Sigmoid colon (tissue), 7 donors: ENCODE measurements around the gene P3H2. TPM values are rescaled to one million over a fixed set of nuclear protein-coding genes. Genes with fewer than 3 reads are reported as not detected.
A peak's percentile ranks its signal among the peaks of the same experiment; 100 is the strongest.

Experiments
- DNase-seq: peaks from one replicate; pipeline ENCODE4 v3.0.0-alpha.2; 2019
- H3K27ac ChIP-seq, 4 donors: fragments of 200-600 bp; sonication (generic); one replicate each; pipeline ENCODE4 v1.5.1; 2016 to 2019; ENCODE audit warnings: mild to moderate bottlenecking in 1 of 4
- H3K27me3 ChIP-seq, 3 donors: fragments of 200-600 bp; sonication (generic); one replicate each; pipeline ENCODE4 v1.5.1; 2019; ENCODE audit warnings: mild to moderate bottlenecking in 1 of 3
- H3K36me3 ChIP-seq, 4 donors: fragments of 200-600 bp; sonication (generic); one replicate each; pipeline ENCODE4 v1.5.1; 2016 to 2019
- H3K4me1 ChIP-seq, 4 donors: fragments of 200-600 bp; sonication (generic); one replicate each; pipeline ENCODE4 v1.5.1; 2017 to 2019
- H3K4me3 ChIP-seq, 4 donors: fragments of 200-600 bp; sonication (generic); one replicate each; pipeline ENCODE4 v1.5.1; 2017 to 2019; ENCODE audit warnings: mild to moderate bottlenecking in 2 of 4, moderate library complexity in 1 of 4
- H3K9me3 ChIP-seq, 4 donors: fragments of 200-600 bp in 3 of 4; sonication (generic) in 3 of 4; one replicate each; pipeline versions ENCODE4 v1.5.1 to v1.6.1; 2013 to 2019
- CTCF ChIP-seq, 4 experiments: fragments of 450-650 bp in 3 of 4; fragments of 200-600 bp in 1 of 4; IDR thresholded peaks; one replicate each; pipeline ENCODE4 v1.5.1; 2016 to 2019; ENCODE audit warnings: antibody characterized with exemption in 4 of 4, mild to moderate bottlenecking in 3 of 4, moderate library complexity in 2 of 4
- EP300 ChIP-seq, 4 donors: sonication (generic); formaldehyde crosslinking; IDR thresholded peaks; one replicate each; pipeline ENCODE4 v1.6.1; 2017; ENCODE audit warnings: antibody characterized with exemption in 4 of 4
- POLR2A ChIP-seq, 2 donors: fragments of 450-650 bp; IDR thresholded peaks; one replicate each; pipeline ENCODE4 v1.6.1; 2016; ENCODE audit warnings: antibody characterized with exemption in 2 of 2, mild to moderate bottlenecking in 2 of 2, moderate library complexity in 2 of 2
- POLR2AphosphoS5 ChIP-seq, 4 donors: sonication (generic); formaldehyde crosslinking; IDR thresholded peaks; one replicate each; pipeline ENCODE4 v1.6.1; 2017; ENCODE audit warnings: antibody characterized with exemption in 4 of 4
- WGBS, 2 donors: extraction: QIAGEN DNeasy Blood & Tissue Kit; methylation state at CpG; one replicate each; pipeline ENCODE4 v1.1.7; 2013; 5-methylcytosine and 5-hydroxymethylcytosine counted together
- intact Hi-C: fragments of 100-400 bp; cut with DNase I; formaldehyde crosslinking; loops from one replicate; pipeline ENCODE4 v1.15.1; 2023
- polyA plus RNA-seq, 3 donors: library from polyadenylated mRNA; stranded (reverse); fragments of 200-250 nt; gene quantifications; one replicate each; pipeline ENCODE4 v1.2.3, GENCODE V29; 2013
- total RNA-seq, 4 donors: library from RNA; depleted of rRNA; stranded (reverse); fragments of >200 nt; gene quantifications; one replicate each; pipeline ENCODE4 v1.1.0, GENCODE V29; 2016
- donor health status: healthy with polysubstance abuse.
- donor health status: Bipolar disorder and iron deficiency.
- donor health status: healthy.

P3H2 gene
- total and polyA plus RNA-seq, 7 donors: 1.8 to 41.7 (median 29.6) TPM

- no peak overlapping the region for H3K4me3 ChIP-seq
- no peaks in the 10 kb centered on the region for H3K36me3 ChIP-seq
- WGBS, 2 donors: 18 to 67% methylated on average over 2 of the region's 2 CpGs
- H3K27me3 ChIP-seq: no peaks in the 10 kb centered on the region
- TF ChIP-seq EP300 (IDR thresholded peaks at IDR 0.05) (no peak), CTCF (IDR thresholded peaks at IDR 0.05) (no peak), POLR2AphosphoS5 (IDR thresholded peaks at IDR 0.05) (no peak), POLR2A (IDR thresholded peaks at IDR 0.05) (no peak)
- peaks cover 0 to 67% (median 57%) of the 10 kb centered on the region in 4 donors for H3K4me1 ChIP-seq
- intact Hi-C loops: no loop called here
- no peaks in the 10 kb centered on the region for H3K9me3 ChIP-seq
- H3K27ac ChIP-seq: peak overlapping the region in 3 of 4 donors; percentile 57 to 77 (median 76)
- DNase-seq: no peak
Measured at GRCh38 chr3:190044974-190045373, 75.7 kb downstream of the P3H2 start.

GRCh38 chr3:190044142-190044541, 76.6 kb downstream of the P3H2 start:
- intact Hi-C loops: no loop called here
- DNase-seq: no peak
- Histone ChIP-seq H3K27me3 (no peaks in the 10 kb centered on the region), H3K27ac (peak overlapping the region; percentile 29 to 77 (median 66)), H3K4me3 (no peak overlapping the region), H3K4me1 (peaks cover 0 to 58% (median 50%) of the 10 kb centered on the region in 4 donors), H3K9me3 (no peaks in the 10 kb centered on the region), H3K36me3 (no peaks in the 10 kb centered on the region)
- peak in 3 of 4 donors; percentile 47 to 59 (median 59) for TF ChIP-seq POLR2AphosphoS5 (IDR thresholded peaks at IDR 0.05)
- no peak for TF ChIP-seq POLR2A (IDR thresholded peaks at IDR 0.05)
- WGBS, 2 donors: 15 to 66% methylated on average over 4 of the region's 4 CpGs

- Histone ChIP-seq H3K27me3 (no peaks in the 10 kb centered on the region), H3K4me3 (no peak overlapping the region), H3K4me1 (peaks cover 0 to 54% (median 46%) of the 10 kb centered on the region in 4 donors), H3K9me3 (no peaks in the 10 kb centered on the region), H3K27ac (peak overlapping the region; percentile 57 to 77 (median 67)), H3K36me3 (no peaks in the 10 kb centered on the region)
- TF ChIP-seq POLR2A (IDR thresholded peaks at IDR 0.05) (no peak), CTCF (IDR thresholded peaks at IDR 0.05) (no peak), POLR2AphosphoS5 (IDR thresholded peaks at IDR 0.05) (no peak), EP300 (IDR thresholded peaks at IDR 0.05) (no peak)
- intact Hi-C loops: no loop called here
- DNase-seq: no peak
Measured at GRCh38 chr3:190043741-190044140, 77.0 kb downstream of the P3H2 start.

- Histone ChIP-seq H3K27ac (peak overlapping the region in 3 of 4 donors; percentile 57 to 77 (median 76)), H3K4me3 (no peak overlapping the region), H3K9me3 (no peaks in the 10 kb centered on the region), H3K4me1 (peaks cover 0 to 60% (median 51%) of the 10 kb centered on the region in 4 donors), H3K27me3 (no peaks in the 10 kb centered on the region), H3K36me3 (no peaks in the 10 kb centered on the region)
- TF ChIP-seq EP300 (IDR thresholded peaks at IDR 0.05): no peak
- TF ChIP-seq POLR2A (IDR thresholded peaks at IDR 0.05): no peak
- TF ChIP-seq POLR2AphosphoS5 (IDR thresholded peaks at IDR 0.05): no peak
- no peak for TF ChIP-seq CTCF (IDR thresholded peaks at IDR 0.05)
- 64 to 78% methylated on average over 2 of the region's 2 CpGs for WGBS, 2 donors
- intact Hi-C loops: no loop called here
- no peak for DNase-seq
Measured at GRCh38 chr3:190042558-190042957, 78.1 kb downstream of the P3H2 start.

- no peaks in the 10 kb centered on the region for H3K36me3 ChIP-seq
- no peaks in the 10 kb centered on the region for H3K9me3 ChIP-seq
- TF ChIP-seq POLR2AphosphoS5 (IDR thresholded peaks at IDR 0.05): no peak
- no peak for TF ChIP-seq EP300 (IDR thresholded peaks at IDR 0.05)
- TF ChIP-seq CTCF (IDR thresholded peaks at IDR 0.05): no peak
- no peak for TF ChIP-seq POLR2A (IDR thresholded peaks at IDR 0.05)
- intact Hi-C loops: no loop called here
- H3K4me1 ChIP-seq: peaks cover 0 to 70% (median 60%) of the 10 kb centered on the region in 4 donors
- DNase-seq: no peak
- peak overlapping the region; percentile 7 to 77 (median 66) for H3K27ac ChIP-seq
- no peak overlapping the region for H3K4me3 ChIP-seq
- WGBS, 2 donors: 25 to 34% methylated on average over 3 of the region's 3 CpGs
- H3K27me3 ChIP-seq: no peaks in the 10 kb centered on the region
Measured at GRCh38 chr3:190041333-190042041, 79.2 kb downstream of the P3H2 start.
